H9 (cell line): Measurements from ENCODE around the gene MRPL46. TPM values are rescaled to one million over a fixed set of nuclear protein-coding genes. Genes with fewer than 3 reads are reported as not detected.
A peak's percentile ranks its signal among the peaks of the same experiment; 100 is the strongest.

ENCODE experiments used
- DNase-seq: peaks from one replicate; pipeline ENCODE4 v3.0.0-alpha.2; 2017
- H2AFZ ChIP-seq: one replicate; pipeline ENCODE4 v1.6.1; 2013; ENCODE audit warnings: mild to moderate bottlenecking, low read length, control low read depth, moderate library complexity
- H2AK5ac ChIP-seq: 2 replicates; pipeline ENCODE4 v1.6.1; 2013; ENCODE audit warnings: low read length, control low read depth, mixed read lengths; ENCODE audit not compliant: insufficient read length
- H2BK120ac ChIP-seq: one replicate; pipeline ENCODE4 v1.6.1; 2013; ENCODE audit warnings: low read depth, mild to moderate bottlenecking, low read length, control low read depth, inconsistent platforms; ENCODE audit not compliant: poor library complexity, severe bottlenecking
- H2BK12ac ChIP-seq: 2 replicates; pipeline ENCODE4 v1.6.1; 2013; ENCODE audit warnings: low read length, control low read depth, mixed read lengths, low read depth; ENCODE audit not compliant: insufficient read length
- H2BK15ac ChIP-seq: 2 replicates; pipeline ENCODE4 v1.6.1; 2013; ENCODE audit warnings: low read depth, low read length, control low read depth
- H2BK20ac ChIP-seq: one replicate; pipeline ENCODE4 v1.6.1; 2013; ENCODE audit warnings: low read depth, mild to moderate bottlenecking, low read length, control low read depth, inconsistent platforms; ENCODE audit not compliant: poor library complexity, severe bottlenecking
- H2BK5ac ChIP-seq: 2 replicates; pipeline ENCODE4 v1.6.1; 2013; ENCODE audit warnings: low read length, control low read depth, mixed read lengths; ENCODE audit not compliant: insufficient read length
- H3K14ac ChIP-seq: 2 replicates; pipeline ENCODE4 v1.6.1; 2013; ENCODE audit warnings: low read length, control low read depth; ENCODE audit not compliant: insufficient read depth
- H3K18ac ChIP-seq: 2 replicates; pipeline ENCODE4 v1.6.1; 2013; ENCODE audit warnings: low read depth, mild to moderate bottlenecking, mixed read lengths, low read length, control low read depth; ENCODE audit not compliant: insufficient read length
- H3K23ac ChIP-seq: 2 replicates; pipeline ENCODE4 v1.6.1; 2013; ENCODE audit warnings: low read length, control low read depth, mixed read lengths, low read depth; ENCODE audit not compliant: insufficient read length
- H3K23me2 ChIP-seq: 2 replicates; pipeline ENCODE4 v1.6.1; 2013; ENCODE audit warnings: low read depth, mild to moderate bottlenecking, mixed read lengths, low read length, control low read depth; ENCODE audit not compliant: insufficient read length, poor library complexity, severe bottlenecking
- H3K27ac ChIP-seq: 2 replicates; pipeline ENCODE4 v1.5.1; 2013; ENCODE audit warnings: low read length, control low read depth, mixed read lengths, low read depth; ENCODE audit not compliant: insufficient read length
- H3K27me3 ChIP-seq: 2 replicates; pipeline ENCODE4 v1.6.1; 2013; ENCODE audit warnings: low read length, control low read depth, inconsistent platforms; ENCODE audit not compliant: insufficient read depth
- H3K4ac ChIP-seq: 2 replicates; pipeline ENCODE4 v1.6.1; 2013; ENCODE audit warnings: low read depth, mild to moderate bottlenecking, control low read depth, inconsistent platforms, low read length, moderate library complexity
- H3K4me1 ChIP-seq: 2 replicates; pipeline ENCODE4 v1.6.1; 2013; ENCODE audit warnings: low read length, control low read depth, inconsistent platforms; ENCODE audit not compliant: insufficient read depth
- H3K4me2 ChIP-seq: 2 replicates; pipeline ENCODE4 v1.6.1; 2013; ENCODE audit warnings: low read length, control low read depth, mixed read lengths; ENCODE audit not compliant: insufficient read length, insufficient read depth
- H3K56ac ChIP-seq: 2 replicates; pipeline ENCODE4 v1.6.1; 2013; ENCODE audit warnings: low read depth, mild to moderate bottlenecking, mixed read lengths, low read length, control low read depth; ENCODE audit not compliant: insufficient read length
- H3K79me1 ChIP-seq: 2 replicates; pipeline ENCODE4 v1.6.1; 2013; ENCODE audit warnings: low read depth, mild to moderate bottlenecking, moderate library complexity, low read length, control low read depth, inconsistent platforms; ENCODE audit not compliant: insufficient read depth, poor library complexity, severe bottlenecking
- H3K79me2 ChIP-seq: 2 replicates; pipeline ENCODE4 v1.6.1; 2013; ENCODE audit warnings: low read length, control low read depth, inconsistent platforms; ENCODE audit not compliant: insufficient read depth
- H3K9ac ChIP-seq: 2 replicates; pipeline ENCODE4 v1.6.1; 2013; ENCODE audit warnings: low read length, control low read depth, mixed read lengths; ENCODE audit not compliant: insufficient read length; ENCODE audit errors: extremely low read depth
- H3K9me3 ChIP-seq: one replicate; pipeline ENCODE4 v1.6.1; 2013; ENCODE audit warnings: low read depth, low read length, inconsistent platforms; ENCODE audit not compliant: control insufficient read depth
- H3T11ph ChIP-seq: one replicate; pipeline ENCODE4 v1.6.1; 2013; ENCODE audit warnings: mild to moderate bottlenecking, low read length, control low read depth, inconsistent platforms
- H4K20me1 ChIP-seq: one replicate; pipeline ENCODE4 v1.6.1; 2013; ENCODE audit not compliant: control insufficient read depth, insufficient read length, insufficient read depth
- H4K5ac ChIP-seq: 2 replicates; pipeline ENCODE4 v1.6.1; 2013; ENCODE audit warnings: low read depth, mild to moderate bottlenecking, mixed read lengths, low read length, control low read depth; ENCODE audit not compliant: insufficient read length
- H4K8ac ChIP-seq: replicated peaks from 2 replicates; pipeline ENCODE4 v1.6.1; 2013; ENCODE audit warnings: low read length, control low read depth, mixed read lengths, low read depth; ENCODE audit not compliant: insufficient read length
- H4K91ac ChIP-seq: 2 replicates; pipeline ENCODE4 v1.6.1; 2013; ENCODE audit warnings: low read depth, mild to moderate bottlenecking, moderate library complexity, mixed read lengths, low read length, control low read depth; ENCODE audit not compliant: insufficient read length
- H3K27ac Mint-ChIP-seq, 3 experiments: 2 replicates in 2 of 3; 3 replicates in 1 of 3; pipeline ENCODE4 v1.8.0; 2020 to 2021; ENCODE audit warnings: mixed read lengths in 3 of 3, mild to moderate bottlenecking in 1 of 3, moderate library complexity in 1 of 3
- H3K27me3 Mint-ChIP-seq: 2 replicates; pipeline ENCODE4 v1.8.0; 2021; ENCODE audit warnings: low read depth, mild to moderate bottlenecking, moderate library complexity, mixed read lengths
- H3K36me3 Mint-ChIP-seq, 3 experiments: 2 replicates in 2 of 3; 3 replicates in 1 of 3; pipeline ENCODE4 v1.8.0; 2020 to 2021; ENCODE audit warnings: low read depth in 3 of 3, mixed read lengths in 3 of 3; ENCODE audit not compliant: insufficient read depth in 1 of 3
- H3K4me1 Mint-ChIP-seq, 2 experiments: 2 replicates each; pipeline ENCODE4 v1.8.0; 2020; ENCODE audit warnings: mixed read lengths in 2 of 2
- H3K4me3 Mint-ChIP-seq, 2 experiments: 2 replicates in 1 of 2; 3 replicates in 1 of 2; pipeline ENCODE4 v1.8.0; 2020 to 2021; ENCODE audit warnings: mild to moderate bottlenecking in 2 of 2, mixed read lengths in 2 of 2, moderate library complexity in 1 of 2
- H3K9me3 Mint-ChIP-seq, 2 experiments: 2 replicates in 1 of 2; 3 replicates in 1 of 2; pipeline ENCODE4 v1.8.0; 2020; ENCODE audit warnings: mild to moderate bottlenecking in 2 of 2, mixed read lengths in 2 of 2, moderate library complexity in 1 of 2
- CTCF ChIP-seq: fragments of 200-600 bp; sonication (generic); conservative IDR thresholded peaks from 3 replicates; pipeline ENCODE4 v1.8.0; 2021; ENCODE audit warnings: antibody characterized with exemption, mild to moderate bottlenecking
- WGBS: extraction: QIAGEN DNeasy Blood & Tissue Kit; methylation state at CpG from one replicate; pipeline ENCODE4 v1.1.7; 2013; ENCODE audit warnings: missing lambda C conversion rate, low lambda C conversion rate, mixed read lengths; ENCODE audit not compliant: insufficient read length; ENCODE audit errors: extremely low coverage; 5-methylcytosine and 5-hydroxymethylcytosine counted together
- total RNA-seq: library from RNA; stranded (reverse); gene quantifications from 2 replicates; pipeline ENCODE4 v1.2.1, GENCODE V29; 2021

Gene MRPL46
- total RNA-seq, 1 experiment from 2014 or later = 29.3 TPM

GRCh38 chr15:88431441-88431840, 35.7 kb downstream of the MRPL46 start:
- H4K91ac ChIP-seq = no peak overlapping the region
- H3K27ac ChIP-seq = no peak overlapping the region
- no peak overlapping the region for H2BK5ac ChIP-seq
- H3K56ac ChIP-seq = no peak overlapping the region
- no peak overlapping the region; a peak in 1 of 5 replicates for H3K4me3 Mint-ChIP-seq
- no peaks in the 10 kb centered on the region for H3K23me2 ChIP-seq
- H3K27me3 ChIP-seq = no peaks in the 10 kb centered on the region
- no peaks in the 10 kb centered on the region; a peak in 1 of 5 replicates for H3K9me3 Mint-ChIP-seq
- no peak overlapping the region for H2BK15ac ChIP-seq
- peaks cover 10 to 19% of the 10 kb centered on the region in 2 experiments for H3K4me1 Mint-ChIP-seq
- WGBS = no CpG with 5 or more reads among the region's 10 CpGs
- H2AK5ac ChIP-seq = no peak overlapping the region
- H3K79me2 ChIP-seq = no peaks in the 10 kb centered on the region
- H3K79me1 ChIP-seq = no peaks in the 10 kb centered on the region
- H3K14ac ChIP-seq = no peak overlapping the region
- no peak overlapping the region for H3K4ac ChIP-seq
- no peak overlapping the region for H4K8ac ChIP-seq
- no peak overlapping the region for H2BK20ac ChIP-seq
- H3K9me3 ChIP-seq = no peaks in the 10 kb centered on the region
- no peak for TF ChIP-seq CTCF
- no peak overlapping the region for H3K4me2 ChIP-seq
- no peak overlapping the region for H2BK12ac ChIP-seq
- H3K27ac Mint-ChIP-seq = peak overlapping the region in 1 of 3 experiments; percentile 82; a peak in 1 of 7 replicates
- H3T11ph ChIP-seq = no peak overlapping the region
- H2AFZ ChIP-seq = no peak overlapping the region
- peak; percentile 66 for DNase-seq
- peaks cover 2% of the 10 kb centered on the region; the same call in 1 of the 2 replicates for H3K4me1 ChIP-seq
- H3K23ac ChIP-seq = no peak overlapping the region
- no peaks in the 10 kb centered on the region for H3K36me3 Mint-ChIP-seq
- no peak overlapping the region for H3K9ac ChIP-seq
- peaks cover 23% of the 10 kb centered on the region for H3K27me3 Mint-ChIP-seq
- no peaks in the 10 kb centered on the region for H4K20me1 ChIP-seq
- no peak overlapping the region for H2BK120ac ChIP-seq
- H4K5ac ChIP-seq = no peak overlapping the region
- peak overlapping the region; percentile 14 for H3K18ac ChIP-seq
